ENCODE measurements around the gene CLDN10. TPM values are rescaled to one million over a fixed set of nuclear protein-coding genes. Genes with fewer than 3 reads are reported as not detected.
"Not testable (repeated sequence)": the region's sequence is repeated elsewhere in the genome, so short reads cannot be mapped to it uniquely, and the experiment has no call there.

The CLDN10 gene
- total RNA-seq, 4 donors from 2014 or later: 1.3 to 27.6 (median 19.5) TPM; not detected in 1

DNA sequence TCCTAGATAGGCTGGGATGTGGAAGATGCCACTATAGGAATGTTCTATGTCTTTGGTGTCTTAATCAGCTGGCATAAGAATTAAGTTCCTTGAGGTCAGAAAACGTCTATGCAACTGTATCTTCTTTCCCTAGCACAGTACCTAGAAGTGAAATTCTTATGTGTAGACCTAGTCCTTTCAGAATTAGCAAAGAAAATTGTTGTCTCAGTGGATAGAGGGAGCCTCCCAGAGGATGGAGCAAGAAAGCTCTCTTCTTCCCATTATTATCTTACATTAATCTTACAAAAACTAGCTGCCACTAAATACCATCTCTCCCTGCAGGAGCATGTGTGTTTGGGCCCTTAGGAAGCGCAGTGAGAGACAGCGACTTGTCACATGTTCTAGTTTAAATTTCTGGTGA is 11.6 kb downstream of the CLDN10 start:
- no peak for TF ChIP-seq POLR2A (IDR thresholded peaks at IDR 0.05)
- TF ChIP-seq, protein P1, sequence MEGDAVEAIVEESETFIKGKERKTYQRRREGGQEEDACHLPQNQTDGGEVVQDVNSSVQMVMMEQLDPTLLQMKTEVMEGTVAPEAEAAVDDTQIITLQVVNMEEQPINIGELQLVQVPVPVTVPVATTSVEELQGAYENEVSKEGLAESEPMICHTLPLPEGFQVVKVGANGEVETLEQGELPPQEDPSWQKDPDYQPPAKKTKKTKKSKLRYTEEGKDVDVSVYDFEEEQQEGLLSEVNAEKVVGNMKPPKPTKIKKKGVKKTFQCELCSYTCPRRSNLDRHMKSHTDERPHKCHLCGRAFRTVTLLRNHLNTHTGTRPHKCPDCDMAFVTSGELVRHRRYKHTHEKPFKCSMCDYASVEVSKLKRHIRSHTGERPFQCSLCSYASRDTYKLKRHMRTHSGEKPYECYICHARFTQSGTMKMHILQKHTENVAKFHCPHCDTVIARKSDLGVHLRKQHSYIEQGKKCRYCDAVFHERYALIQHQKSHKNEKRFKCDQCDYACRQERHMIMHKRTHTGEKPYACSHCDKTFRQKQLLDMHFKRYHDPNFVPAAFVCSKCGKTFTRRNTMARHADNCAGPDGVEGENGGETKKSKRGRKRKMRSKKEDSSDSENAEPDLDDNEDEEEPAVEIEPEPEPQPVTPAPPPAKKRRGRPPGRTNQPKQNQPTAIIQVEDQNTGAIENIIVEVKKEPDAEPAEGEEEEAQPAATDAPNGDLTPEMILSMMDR (IDR thresholded peaks at IDR 0.05): no peak
- Histone ChIP-seq H3K4me1 (no peaks in the 10 kb centered on the region), H3K36me3 (no peaks in the 10 kb centered on the region), H3K27ac (no peak overlapping the region), H3K4me3 (no peak overlapping the region), H3K9me3 (no peaks in the 10 kb centered on the region), H3K27me3 (no peaks in the 10 kb centered on the region)
- no peak for DNase-seq
- intact Hi-C loops (cut with DNase I; ENCODE audit: low total_unique reads): no loop called here

DNA sequence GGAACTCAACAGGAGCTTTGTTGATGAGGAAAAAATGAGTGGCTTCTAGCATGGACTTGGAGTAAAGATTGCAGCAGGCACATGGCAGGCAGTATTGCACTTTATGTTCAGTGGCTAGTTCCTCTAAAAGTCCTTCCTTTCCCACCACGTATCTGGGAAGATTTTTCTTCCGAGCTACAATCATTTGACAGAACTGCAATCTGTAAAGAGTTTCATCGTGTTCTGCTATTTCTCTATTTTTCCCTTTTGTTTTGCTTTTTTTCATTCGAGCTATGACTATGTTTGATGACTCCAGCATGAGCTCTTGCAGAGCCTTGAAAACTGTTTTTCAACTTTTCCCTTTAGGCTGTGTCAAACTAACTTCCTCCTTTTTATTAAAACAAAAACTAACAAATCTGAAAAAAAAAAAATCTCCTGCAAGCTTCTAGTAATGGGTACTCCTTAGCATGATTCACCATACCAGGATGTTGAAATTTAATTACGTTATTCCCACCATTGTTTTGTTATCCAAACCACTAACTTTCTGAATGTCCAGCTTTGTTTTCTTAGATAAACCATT is 12.3 kb downstream of the CLDN10 start:
- no peaks in the 10 kb centered on the region for H3K9me3 ChIP-seq
- H3K27me3 ChIP-seq: no peaks in the 10 kb centered on the region
- intact Hi-C loops (cut with DNase I; ENCODE audit: low total_unique reads): no loop called here
- DNase-seq: no peak
- no peak overlapping the region for H3K27ac ChIP-seq
- H3K36me3 ChIP-seq: no peaks in the 10 kb centered on the region
- TF ChIP-seq, protein P1 (IDR thresholded peaks at IDR 0.05): no peak
- no peak for TF ChIP-seq POLR2A (IDR thresholded peaks at IDR 0.05)
- H3K4me1 ChIP-seq: no peaks in the 10 kb centered on the region
- H3K4me3 ChIP-seq: no peak overlapping the region

DNA sequence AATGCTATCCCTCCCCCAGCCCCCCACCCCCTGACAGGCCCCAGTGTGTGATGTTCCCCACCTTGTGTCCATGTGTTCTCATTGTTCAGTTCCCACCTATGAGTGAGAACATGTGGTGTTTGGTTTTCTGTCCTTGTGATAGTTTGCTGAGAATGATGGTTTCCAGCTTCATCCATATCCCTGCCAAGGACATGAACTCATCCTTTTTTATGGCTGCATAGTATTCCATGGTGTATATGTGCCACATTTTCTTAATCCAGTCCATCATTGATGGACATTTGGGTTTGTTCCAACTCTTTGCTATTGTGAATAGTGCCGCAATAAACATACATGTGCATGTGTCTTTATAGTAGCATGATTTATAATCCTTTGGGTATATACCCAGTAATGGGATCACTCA is 13.2 kb downstream of the CLDN10 start:
- intact Hi-C loops (cut with DNase I; ENCODE audit: low total_unique reads); H3K27ac ChIP-seq; DNase-seq; H3K9me3 ChIP-seq; H3K4me1 ChIP-seq; H3K36me3 ChIP-seq; H3K27me3 ChIP-seq; H3K4me3 ChIP-seq: not testable (repeated sequence)

DNA sequence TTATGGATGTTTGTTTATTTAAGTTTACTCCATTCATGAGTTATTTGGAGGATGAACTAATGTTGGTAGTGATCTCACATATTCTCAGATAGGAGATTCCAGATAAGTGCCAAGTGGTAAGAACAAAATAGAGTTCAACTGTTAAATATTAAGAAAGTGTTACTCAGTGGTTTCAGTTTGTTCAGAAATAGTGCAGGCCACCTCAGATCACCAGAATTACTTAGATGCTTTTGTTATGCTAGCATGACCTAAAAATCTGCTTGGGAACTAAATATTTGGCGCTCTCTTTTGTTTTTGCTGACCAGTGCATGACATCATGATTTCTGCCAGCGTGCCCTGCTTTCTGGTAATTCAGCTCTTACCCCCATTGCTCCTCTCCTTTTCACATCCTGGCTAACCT is 15.6 kb downstream of the CLDN10 start:
- Histone ChIP-seq H3K27me3 (no peaks in the 10 kb centered on the region), H3K4me1 (no peaks in the 10 kb centered on the region), H3K36me3 (no peaks in the 10 kb centered on the region), H3K27ac (no peak overlapping the region), H3K4me3 (no peak overlapping the region), H3K9me3 (no peaks in the 10 kb centered on the region)
- TF ChIP-seq POLR2A (IDR thresholded peaks at IDR 0.05): no peak
- TF ChIP-seq, protein P1 (IDR thresholded peaks at IDR 0.05): no peak
- DNase-seq: no peak
- intact Hi-C loops (cut with DNase I; ENCODE audit: low total_unique reads): no loop called here

DNA sequence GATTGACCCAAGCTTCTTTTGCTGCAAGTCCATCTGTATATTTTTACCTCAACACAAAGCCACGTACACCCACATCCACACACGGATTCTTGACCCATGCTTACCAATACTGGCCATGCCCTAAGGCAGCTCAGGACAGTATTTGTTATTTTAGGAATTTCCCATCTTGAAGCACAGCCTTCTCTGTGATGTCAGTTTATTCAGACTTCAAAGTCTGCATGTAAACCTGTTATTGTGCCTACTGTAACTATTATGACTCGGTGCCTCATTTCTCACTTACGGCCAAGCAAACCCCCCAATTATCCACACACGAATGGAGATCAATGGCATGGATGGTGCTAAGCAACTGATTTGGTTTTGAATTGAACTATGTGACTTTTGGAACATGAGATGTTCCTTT is 17.5 kb downstream of the CLDN10 start:
- Histone ChIP-seq H3K36me3 (no peaks in the 10 kb centered on the region), H3K27me3 (no peaks in the 10 kb centered on the region), H3K27ac (no peak overlapping the region), H3K4me1 (no peaks in the 10 kb centered on the region), H3K4me3 (no peak overlapping the region), H3K9me3 (no peaks in the 10 kb centered on the region)
- intact Hi-C loops (cut with DNase I; ENCODE audit: low total_unique reads): no loop called here
- TF ChIP-seq, protein P1 (IDR thresholded peaks at IDR 0.05): no peak
- TF ChIP-seq POLR2A (IDR thresholded peaks at IDR 0.05): no peak
- no peak for DNase-seq

DNA sequence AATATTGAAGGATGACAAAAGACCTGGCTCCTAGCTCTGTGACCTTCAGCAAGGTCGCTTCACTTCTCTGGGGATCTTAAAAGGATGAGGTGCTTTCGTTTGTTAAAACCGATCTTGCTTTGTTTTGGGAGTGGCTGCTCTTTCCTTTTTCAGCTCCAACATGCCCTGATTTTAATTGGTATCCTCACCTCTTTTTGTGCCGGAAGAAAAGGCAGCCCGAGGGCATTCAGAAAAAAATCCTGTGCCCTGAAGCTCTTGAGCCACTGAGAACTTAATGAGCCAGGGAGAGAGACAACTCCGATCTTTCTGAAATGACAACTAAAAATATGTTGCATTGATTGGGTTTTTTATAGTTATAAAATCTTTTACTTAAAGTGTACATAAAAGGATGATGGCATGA is 19.4 kb downstream of the CLDN10 start:
- Histone ChIP-seq H3K4me3 (no peak overlapping the region), H3K9me3 (no peaks in the 10 kb centered on the region), H3K27ac (no peak overlapping the region), H3K27me3 (no peaks in the 10 kb centered on the region), H3K4me1 (no peaks in the 10 kb centered on the region), H3K36me3 (no peaks in the 10 kb centered on the region)
- TF ChIP-seq POLR2A (IDR thresholded peaks at IDR 0.05): no peak
- TF ChIP-seq, protein P1 (IDR thresholded peaks at IDR 0.05): no peak
- intact Hi-C loops (cut with DNase I; ENCODE audit: low total_unique reads): no loop called here
- no peak for DNase-seq
